Measurements from ENCODE around the gene RBM22.

Gene RBM22

GRCh38 chr5:150651924-150652671 is 48.8 kb downstream of the RBM22 start:
- DNase-seq, result no peak

- DNase-seq, result no peak
These were observed 49.5 kb downstream of the RBM22 start for GRCh38 chr5:150651382-150651781.

- no peak for DNase-seq
These were observed 50.5 kb downstream of the RBM22 start for GRCh38 chr5:150650021-150651006.

- DNase-seq, result no peak
These were observed 51.5 kb downstream of the RBM22 start for GRCh38 chr5:150649108-150650020.

- no peak for DNase-seq
These were observed 52.4 kb downstream of the RBM22 start for GRCh38 chr5:150648294-150649107.

- DNase-seq, result no peak
These were observed 53.3 kb downstream of the RBM22 start for GRCh38 chr5:150647275-150648251.

GRCh38 chr5:150645070-150645700 is 55.7 kb downstream of the RBM22 start:
- DNase-seq, result no peak

GRCh38 chr5:150644514-150644913 is 56.3 kb downstream of the RBM22 start:
- DNase-seq, result no peak

GRCh38 chr5:150644058-150644457 is 56.8 kb downstream of the RBM22 start:
- no peak for DNase-seq

- DNase-seq, result no peak
These were observed 57.7 kb downstream of the RBM22 start for GRCh38 chr5:150642991-150643710.

GRCh38 chr5:150642567-150642927 is 58.3 kb downstream of the RBM22 start:
- DNase-seq, result no peak

- DNase-seq, result no peak
These were observed 58.9 kb downstream of the RBM22 start for GRCh38 chr5:150641824-150642566.

GRCh38 chr5:150641006-150641570 is 59.8 kb downstream of the RBM22 start:
- no peak for DNase-seq
